Neural progenitor cell (in vitro differentiated cells): ENCODE results near the gene SRRM2.

Experiments
- CTCF ChIP-seq: fragments of 200-600 bp; sonication (generic); IDR thresholded peaks from 2 replicates; pipeline ENCODE4 v1.5.1; 2017; ENCODE audit warnings: antibody characterized with exemption, mild to moderate bottlenecking
- EZH2phosphoT487 ChIP-seq: fragments of 200-600 bp; sonication (generic); IDR thresholded peaks from 2 replicates; pipeline ENCODE4 v1.6.1; 2017; ENCODE audit warnings: antibody characterized with exemption

- TF ChIP-seq CTCF (no peak), EZH2phosphoT487 (no peak)
Measured at GRCh38 chr16:2745961-2746360, 6.5 kb upstream of the SRRM2 start.
